Measurements from ENCODE around the gene CDC42BPB. TPM values are rescaled to one million over a fixed set of nuclear protein-coding genes. Genes with fewer than 3 reads are reported as not detected.

CDC42BPB gene
- total and polyA plus RNA-seq, 2 of the 13 experiments (the other 11 are each of a cell fraction or from before 2014, with no cell fraction given), result 19.7 to 32.3 TPM

- TF ChIP-seq ZNF619 (CRISPR knock-in tag; IDR thresholded peaks at IDR 0.05), result no peak
- no peak for TF ChIP-seq ERF (CRISPR knock-in tag; IDR thresholded peaks at IDR 0.05)
- no peak for TF ChIP-seq ZBTB26 (CRISPR knock-in tag; IDR thresholded peaks at IDR 0.05; ENCODE audit: borderline replicate concordance)
- TF ChIP-seq ZNF567 (CRISPR knock-in tag; IDR thresholded peaks at IDR 0.05; ENCODE audit: borderline replicate concordance), result no peak
- TF ChIP-seq KDM2A (CRISPR knock-in tag; IDR thresholded peaks at IDR 0.05; ENCODE audit: borderline replicate concordance, low read depth), result peak; percentile 70
- TF ChIP-seq NCOA1 (CRISPR knock-in tag; IDR thresholded peaks at IDR 0.05), result no peak
- TF ChIP-seq GABPB1 (CRISPR knock-in tag; IDR thresholded peaks at IDR 0.05), result peak; percentile 53; the same call in 1 of the 2 replicates
- no peak for TF ChIP-seq ZNF674 (CRISPR knock-in tag; IDR thresholded peaks at IDR 0.05; ENCODE audit: low read depth)
- no peak for TF ChIP-seq POGZ (CRISPR knock-in tag; IDR thresholded peaks at IDR 0.05)
- no peak for TF ChIP-seq HCFC1 (IDR thresholded peaks at IDR 0.05; ENCODE audit: low read depth, low read length)
- TF ChIP-seq RBAK (CRISPR knock-in tag; IDR thresholded peaks at IDR 0.05), result no peak
- no peak for TF ChIP-seq ZMAT5 (CRISPR knock-in tag; IDR thresholded peaks at IDR 0.05; ENCODE audit: borderline replicate concordance, low read depth)
- no peak for TF ChIP-seq AHR (CRISPR knock-in tag; IDR thresholded peaks at IDR 0.05)
- TF ChIP-seq HIVEP1 (CRISPR knock-in tag; IDR thresholded peaks at IDR 0.05), result no peak
- TF ChIP-seq ZNF737 (CRISPR knock-in tag; IDR thresholded peaks at IDR 0.05; ENCODE audit: borderline replicate concordance), result no peak
- no peak for TF ChIP-seq ZNF460 (CRISPR knock-in tag; IDR thresholded peaks at IDR 0.05; ENCODE audit: borderline replicate concordance)
- TF ChIP-seq MAZ (IDR thresholded peaks at IDR 0.05; ENCODE audit: borderline replicate concordance, low read depth, low read length), result peak; percentile 62; the same call in 1 of the 2 replicates
- peak; percentile 56; the same call in 1 of the 2 replicates for TF ChIP-seq MAZ (CRISPR knock-in tag; IDR thresholded peaks at IDR 0.05; ENCODE audit: low read depth)
- TF ChIP-seq GZF1 (CRISPR knock-in tag; IDR thresholded peaks at IDR 0.05), result no peak; the same call in 1 of the 2 replicates
- TF ChIP-seq ZNF414 (CRISPR knock-in tag; IDR thresholded peaks at IDR 0.05), result no peak
- TF ChIP-seq ZNF205 (CRISPR knock-in tag; IDR thresholded peaks at IDR 0.05), result peak; percentile 41; the same call in 1 of the 2 replicates
- TF ChIP-seq ZNF781 (CRISPR knock-in tag; IDR thresholded peaks at IDR 0.05; ENCODE audit: borderline replicate concordance, not compliant biosample characterization), result peak; percentile 14
- no peak for TF ChIP-seq RXRA (CRISPR knock-in tag; IDR thresholded peaks at IDR 0.05)
- peak; percentile 74 for TF ChIP-seq STAG1 (CRISPR knock-in tag; IDR thresholded peaks at IDR 0.05)
- TF ChIP-seq RARA (CRISPR knock-in tag; IDR thresholded peaks at IDR 0.05), result no peak
- no peak for TF ChIP-seq ADNP (CRISPR knock-in tag; IDR thresholded peaks at IDR 0.05)
- TF ChIP-seq ZNF660 (CRISPR knock-in tag; IDR thresholded peaks at IDR 0.05; ENCODE audit: borderline replicate concordance, low read depth), result no peak
- TF ChIP-seq ZNF12 (CRISPR knock-in tag; IDR thresholded peaks at IDR 0.05), result no peak
- no peak for TF ChIP-seq ZNF563 (CRISPR knock-in tag; IDR thresholded peaks at IDR 0.05)
- no peak for TF ChIP-seq ZNF335 (CRISPR knock-in tag; IDR thresholded peaks at IDR 0.05)
- no peak for TF ChIP-seq SRF (IDR thresholded peaks at IDR 0.05; ENCODE audit: low read depth, low read length)
- TF ChIP-seq ZSCAN9 (CRISPR knock-in tag; IDR thresholded peaks at IDR 0.05; ENCODE audit: borderline replicate concordance), result no peak
Observed at GRCh38 chr14:103104654-103105452, 47.5 kb upstream of the CDC42BPB start (continued).
